ENCODE measurements around the gene TMEM232.

Gene TMEM232

GRCh38 chr5:110383231-110383630, 343.2 kb downstream of the TMEM232 start:
- DNase-seq = no peak

DNA sequence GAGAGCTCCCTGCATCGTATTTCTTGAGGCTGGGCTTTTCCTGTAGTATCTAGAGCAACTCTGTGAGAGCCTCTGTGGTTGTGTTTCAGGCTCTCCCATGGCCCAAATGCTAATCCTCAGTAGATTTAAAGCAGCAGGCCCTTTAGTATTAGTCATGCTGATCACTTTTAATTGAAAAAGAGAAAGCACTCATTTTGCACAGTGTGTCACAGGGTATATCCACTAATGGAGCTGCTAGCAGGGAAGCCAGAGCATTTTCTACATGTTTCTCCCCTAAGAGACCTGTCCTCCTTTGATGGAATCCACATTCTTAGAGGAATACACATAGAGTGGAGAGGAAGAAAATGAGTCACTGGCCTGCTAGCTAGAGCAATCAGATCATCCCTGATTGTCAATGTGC, 348.5 kb downstream of the TMEM232 start:
- DNase-seq = no peak

DNA sequence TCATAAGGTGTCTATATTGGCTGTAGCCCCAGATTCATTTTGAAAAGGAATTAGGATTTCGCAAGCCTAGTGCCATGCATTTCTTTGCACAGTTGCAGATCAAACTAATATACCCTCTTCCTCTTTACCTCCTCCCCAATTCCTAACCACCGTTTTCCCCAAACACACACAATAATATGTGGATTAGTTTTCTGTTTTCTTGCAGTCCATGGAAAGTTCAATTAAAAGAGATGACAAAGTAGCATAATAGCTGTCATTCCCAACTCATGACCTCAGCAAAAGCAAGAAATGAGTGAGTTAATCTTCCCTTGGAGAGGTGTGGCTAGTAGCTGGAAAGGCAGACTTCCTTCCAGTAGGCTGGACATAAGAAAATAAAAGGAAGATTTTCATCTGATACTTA, 349.1 kb downstream of the TMEM232 start:
- DNase-seq = no peak

DNA sequence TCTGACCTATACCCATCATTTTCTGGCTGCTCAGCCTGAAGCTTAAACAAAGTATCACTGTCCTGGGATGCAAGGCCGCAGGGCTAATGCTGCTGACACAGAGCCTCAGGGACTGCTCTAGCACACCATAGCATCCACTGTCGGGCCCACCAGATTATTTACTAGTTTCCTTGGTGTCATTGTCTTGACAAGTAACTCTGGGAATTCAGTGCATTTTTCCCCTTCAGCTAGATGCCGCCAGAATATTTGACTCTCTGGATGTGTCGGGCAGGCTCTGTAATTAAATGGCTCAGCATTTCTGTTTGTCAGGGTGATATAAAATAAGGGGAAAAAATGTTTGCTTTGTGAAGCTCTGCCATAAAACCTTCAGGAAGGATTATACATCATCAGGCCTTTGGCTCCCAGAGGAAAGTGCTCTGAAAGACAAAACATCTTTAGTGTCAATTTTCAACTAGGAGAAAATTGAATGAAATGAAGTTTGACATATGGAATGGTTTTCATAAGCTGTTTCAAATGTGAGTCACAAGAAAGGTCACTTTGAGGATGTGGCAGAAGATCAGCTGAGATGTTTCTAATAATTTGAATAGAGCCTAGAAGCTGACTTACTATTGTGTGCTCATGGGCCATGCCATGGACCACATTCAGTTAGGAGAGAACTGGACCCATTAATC, 350.1 kb downstream of the TMEM232 start:
- no peak for DNase-seq

DNA sequence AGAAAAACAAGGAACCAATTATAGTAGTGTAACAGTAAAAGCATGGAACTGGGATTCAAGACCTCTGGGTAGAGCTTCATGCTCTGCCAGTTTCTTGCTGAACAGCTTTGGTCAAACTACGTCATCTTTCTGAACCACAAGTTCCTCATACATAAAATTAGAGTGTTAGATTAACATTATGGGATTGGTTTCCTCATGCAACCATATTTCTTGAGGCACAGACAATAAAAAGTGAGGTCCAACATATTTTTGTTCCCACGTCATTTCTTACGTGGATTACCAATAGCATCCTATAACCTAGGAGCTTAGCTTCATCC, 354.8 kb downstream of the TMEM232 start:
- no peak for DNase-seq

DNA sequence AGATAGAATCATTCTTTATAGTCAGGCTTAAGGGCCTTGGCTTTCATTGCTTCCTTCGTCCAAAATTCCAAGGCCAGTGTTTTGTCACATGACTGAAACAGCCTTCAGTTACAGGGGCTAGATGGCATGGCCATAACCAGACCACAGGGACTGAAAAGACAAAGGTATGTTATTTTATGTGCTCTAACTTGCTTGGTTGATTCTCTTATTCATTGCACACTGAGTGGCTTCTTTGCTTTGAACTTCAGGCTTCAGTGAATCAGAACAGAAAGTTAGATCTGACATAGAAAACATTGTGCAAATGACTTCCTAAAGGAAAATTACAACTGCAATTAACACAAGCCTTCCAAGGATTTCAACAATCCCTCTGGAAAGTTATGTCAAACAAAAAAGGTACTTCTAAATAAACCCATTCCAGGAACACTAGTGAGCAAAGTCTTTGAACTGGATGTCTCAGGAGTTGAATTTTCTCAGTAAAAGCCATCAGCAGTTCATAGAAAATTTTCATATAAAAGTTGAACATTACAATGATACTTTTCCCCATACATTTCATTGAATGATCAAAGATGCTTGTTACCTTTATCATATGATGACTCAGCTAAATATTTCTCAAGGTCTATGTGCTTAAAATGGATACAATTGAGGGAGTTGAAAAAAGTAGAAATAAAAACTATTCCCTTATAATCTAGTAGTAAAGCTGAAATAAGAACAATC, 355.3 kb downstream of the TMEM232 start:
- no peak for DNase-seq

Measured in activated CD4-positive, alpha-beta T cell treated with anti-CD3 and anti-CD28 coated beads for 1 hour (primary cell).